HG03045 (cell line): ENCODE results near the gene EMC10.
A peak's percentile ranks its signal among the peaks of the same experiment; 100 is the strongest.

Experiments
- ATAC-seq: cut with Tn5 transposase; IDR thresholded peaks from one replicate; pipeline ENCODE4 v1.9.1; 2021; ENCODE audit warnings: mild to moderate bottlenecking, moderate library complexity; ENCODE audit not compliant: unreplicated experiment

EMC10 gene

DNA sequence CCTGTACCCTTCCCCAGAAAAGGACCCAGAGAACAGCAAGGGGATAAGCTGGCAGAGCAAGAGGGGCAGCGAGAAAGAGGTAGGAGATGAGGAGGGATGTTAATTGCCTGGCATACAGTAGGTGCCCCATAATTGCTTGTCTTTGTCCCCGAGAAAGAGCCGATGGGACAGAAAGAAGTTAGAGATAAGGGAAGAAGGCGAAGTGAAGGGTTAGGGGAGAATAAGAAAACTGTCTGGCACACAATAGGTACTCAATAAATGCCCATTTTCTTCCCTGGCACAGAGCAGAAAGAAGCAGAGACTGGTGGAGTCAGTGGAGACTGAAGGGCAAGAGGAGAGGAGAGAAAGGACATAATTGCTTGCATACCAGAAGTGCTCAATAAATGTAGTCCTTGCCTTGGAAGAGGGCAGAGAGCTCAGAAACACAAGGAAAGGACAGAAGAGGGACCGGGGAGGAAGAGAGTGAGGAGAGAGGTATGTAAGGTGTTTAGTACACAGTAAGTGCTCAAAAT, 18.8 kb downstream of the EMC10 start:
- ATAC-seq, result no peak

DNA sequence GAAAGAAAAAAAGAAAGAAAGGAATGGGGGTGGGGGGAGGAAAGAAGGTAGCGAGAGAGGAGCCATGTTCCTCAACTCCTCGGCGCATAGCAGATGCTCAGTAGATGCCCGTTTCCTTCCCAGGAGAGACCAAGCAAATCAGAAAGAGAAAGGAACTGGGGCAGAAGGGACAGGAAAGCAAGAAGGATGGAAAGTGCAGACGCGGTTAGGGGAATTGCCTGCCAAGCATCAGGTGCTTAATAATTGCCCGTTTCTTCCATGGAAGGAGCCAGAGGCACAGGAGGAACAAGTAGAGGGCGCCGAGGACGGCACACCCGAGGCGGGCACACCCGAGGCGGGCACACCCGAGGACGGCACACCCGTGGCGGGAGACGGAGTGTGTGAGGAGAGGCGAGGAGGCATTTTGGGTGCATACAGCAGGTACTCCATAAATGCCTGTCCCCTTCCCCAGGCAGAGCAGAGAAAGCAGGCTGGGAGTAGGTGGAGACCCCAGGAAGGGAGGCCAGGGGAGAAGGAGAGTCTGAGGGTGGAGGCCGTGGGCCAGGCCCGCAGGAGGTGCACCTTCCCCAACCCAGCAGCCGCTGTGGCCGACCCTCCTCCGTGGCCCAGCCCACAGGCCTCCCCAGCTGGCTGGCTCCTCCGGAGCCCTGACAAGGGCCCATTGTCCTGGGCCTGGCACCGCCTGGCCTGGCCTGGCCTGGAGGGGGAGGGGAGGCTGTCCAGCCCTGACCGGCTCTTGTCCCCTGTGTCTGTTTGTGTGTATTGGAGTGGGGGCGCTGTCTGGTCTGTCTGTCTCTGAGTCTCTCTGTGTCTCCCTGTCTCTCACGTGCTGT, 20.1 kb downstream of the EMC10 start:
- no peak for ATAC-seq

DNA sequence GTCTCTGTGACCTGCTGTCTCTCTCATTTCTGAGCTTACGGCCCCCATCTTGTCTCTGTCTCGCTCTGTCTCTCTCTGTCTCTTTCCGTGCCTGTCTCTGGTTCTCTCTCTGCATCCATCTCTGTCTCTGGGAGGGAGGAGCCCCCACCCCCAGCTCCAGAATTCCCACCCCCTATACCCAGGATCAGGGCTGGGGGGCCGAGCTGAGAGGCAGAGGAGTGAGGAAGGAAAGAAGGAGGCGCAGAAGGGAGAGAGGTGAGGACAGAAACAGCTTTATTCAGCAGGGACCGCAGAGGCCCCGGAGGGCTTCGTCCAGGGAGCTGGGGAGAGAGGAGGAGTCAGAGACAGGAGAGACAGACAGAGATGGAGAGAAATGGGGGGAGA, 20.7 kb downstream of the EMC10 start:
- no peak for ATAC-seq

DNA sequence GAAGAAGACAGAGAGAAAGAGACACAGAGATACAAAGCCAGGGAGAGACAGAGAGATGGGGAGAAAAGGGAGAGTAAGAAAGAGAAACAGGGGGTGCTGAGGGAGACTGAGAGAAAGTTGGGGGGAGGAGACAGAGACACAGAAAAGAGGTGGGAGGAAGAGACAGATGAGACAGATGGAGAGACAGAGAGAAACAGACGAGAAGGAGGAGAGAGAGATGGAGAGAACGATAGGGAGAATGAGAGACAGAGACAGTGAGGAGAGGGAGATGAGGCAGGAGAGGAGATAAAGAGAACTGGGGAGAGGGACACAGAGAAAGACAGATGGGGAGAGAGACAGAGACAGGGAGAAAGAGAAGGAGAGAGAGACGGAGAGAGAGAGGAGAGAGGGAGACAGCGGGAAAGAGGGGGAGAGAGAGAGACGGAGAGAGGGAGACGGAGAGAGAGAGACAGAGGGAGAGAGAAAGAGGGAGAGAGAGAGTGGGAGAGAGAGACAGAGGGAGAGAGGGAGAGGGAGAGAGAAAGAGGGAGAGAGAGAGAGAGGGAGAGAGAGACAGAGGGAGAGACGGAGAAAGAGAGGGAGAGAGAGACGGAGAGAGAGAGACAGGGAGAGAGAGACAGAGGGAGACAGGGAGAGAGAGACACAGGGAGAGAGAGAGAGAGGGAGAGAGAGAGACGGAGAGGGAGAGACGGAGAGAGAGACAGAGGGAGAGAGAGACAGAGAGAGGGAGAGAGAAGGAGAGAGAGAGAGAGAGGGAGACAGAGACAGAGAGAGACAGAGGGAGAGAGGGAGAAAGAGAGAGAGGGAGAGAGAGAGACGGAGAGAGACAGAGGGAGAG, 22.1 kb downstream of the EMC10 start:
- ATAC-seq, result no peak

DNA sequence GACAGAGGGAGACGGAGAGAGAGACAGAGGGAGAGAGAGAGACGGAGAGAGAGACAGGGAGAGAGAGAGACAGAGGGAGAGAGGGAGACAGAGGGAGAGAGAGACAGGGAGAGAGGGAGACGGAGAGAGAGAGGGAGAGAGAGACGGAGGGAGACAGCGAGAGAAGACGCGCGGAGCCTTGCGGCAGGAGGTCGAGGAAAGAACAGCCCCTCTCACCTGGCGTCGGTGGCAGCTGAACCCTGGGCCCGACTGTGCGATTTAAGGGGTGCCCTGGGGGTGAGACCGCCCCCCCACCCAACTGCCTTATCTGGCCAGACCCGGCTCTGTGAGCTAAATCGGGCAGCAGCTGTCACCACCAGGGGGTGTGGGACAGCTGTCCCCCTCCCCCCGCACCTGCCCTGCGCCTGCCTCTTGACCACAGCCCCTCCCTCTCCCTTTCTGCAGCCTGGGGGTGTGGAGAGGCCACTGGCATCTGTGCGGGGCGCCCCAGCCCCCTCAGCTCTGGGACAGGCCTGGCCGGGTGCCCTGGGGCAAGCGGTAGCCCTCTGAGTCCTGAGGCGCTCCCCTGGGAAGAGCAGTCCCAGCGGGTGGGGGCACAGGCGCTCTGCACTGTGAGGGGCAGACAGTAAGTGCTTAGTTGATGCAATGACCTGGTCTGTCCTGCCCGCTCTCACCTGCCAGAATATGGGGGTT, 23.9 kb downstream of the EMC10 start:
- ATAC-seq, result no peak

DNA sequence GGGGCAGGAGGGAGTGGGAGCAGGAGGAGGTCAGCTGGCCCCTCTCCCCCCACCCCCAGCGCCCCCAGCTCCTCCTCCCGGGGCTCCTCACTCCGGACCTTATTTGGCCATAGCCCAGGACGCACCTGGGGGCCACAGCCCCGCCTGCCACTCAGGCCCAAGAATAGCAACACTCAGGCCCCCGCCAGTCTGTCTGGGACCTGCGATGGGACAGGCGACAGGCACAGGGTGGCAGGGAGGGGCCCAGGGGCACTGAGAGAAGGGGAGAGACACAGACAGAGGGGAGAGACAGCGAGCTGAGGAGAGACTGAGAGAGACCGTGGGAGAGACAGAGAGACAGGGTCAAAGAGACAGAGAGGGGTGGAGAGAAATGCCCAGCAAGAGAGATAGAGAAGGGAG, 24.4 kb downstream of the EMC10 start:
- no peak for ATAC-seq

DNA sequence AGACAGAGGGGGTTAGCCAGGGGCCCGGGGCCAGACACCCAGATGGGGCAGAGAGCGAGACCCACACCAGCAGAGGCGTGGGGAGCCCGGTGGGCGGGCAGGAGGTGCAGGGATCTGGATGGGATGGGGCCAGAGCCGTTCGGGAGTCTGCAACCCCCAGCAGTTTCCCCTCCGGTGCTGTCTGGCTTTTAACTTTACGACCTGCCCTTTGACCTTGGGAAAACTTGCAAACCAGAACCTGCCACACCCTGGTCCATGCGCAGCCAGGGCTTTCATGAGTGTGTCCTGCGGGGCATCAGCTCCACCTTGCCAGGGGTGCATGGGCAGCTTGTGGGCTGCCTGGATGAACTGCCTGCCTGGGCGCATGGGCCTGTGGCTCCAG, 24.9 kb downstream of the EMC10 start:
- no peak for ATAC-seq

DNA sequence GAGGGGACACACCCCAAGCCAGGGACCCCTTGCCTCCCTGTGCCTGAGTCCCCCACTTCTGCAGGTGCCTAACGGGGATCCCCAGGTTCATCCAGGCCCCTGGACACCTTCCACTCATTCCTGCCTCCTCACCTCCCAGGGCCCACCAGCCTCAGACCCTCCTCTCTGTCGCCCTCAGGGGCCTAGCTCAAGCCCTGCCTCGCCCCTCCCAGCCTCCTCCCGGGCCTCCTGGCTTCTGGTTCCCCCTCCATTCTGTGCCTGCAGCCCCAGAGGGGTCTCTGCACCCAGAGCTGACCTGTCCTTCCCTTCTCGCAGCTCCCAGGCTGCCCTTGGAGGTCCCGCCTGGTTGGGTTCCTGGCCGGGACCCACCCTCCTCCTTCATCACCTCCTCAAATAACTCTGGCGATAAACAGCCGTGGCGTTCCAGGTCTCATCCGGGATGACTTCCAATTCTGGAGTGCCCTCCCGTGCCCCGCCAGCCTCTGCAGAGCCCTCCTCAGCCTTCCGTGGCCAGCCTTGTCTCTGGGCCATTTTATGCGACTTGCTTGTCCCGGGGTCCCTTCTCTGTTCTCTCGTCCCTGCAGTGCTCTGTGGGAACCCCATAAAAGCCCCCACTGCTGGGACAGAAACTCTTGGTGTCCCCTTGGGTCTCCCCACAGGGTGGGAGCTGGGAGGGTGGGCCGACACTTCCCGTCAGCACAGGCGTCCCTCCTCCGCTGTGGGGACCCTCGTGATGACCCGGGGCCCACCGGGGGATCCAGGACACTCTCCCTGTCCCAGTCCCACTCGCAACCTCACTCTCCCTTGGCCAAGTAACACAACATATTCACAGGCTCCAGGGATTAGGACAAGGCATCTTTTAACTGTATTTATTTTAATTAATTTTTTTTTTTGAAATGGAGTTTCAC, 25.5 kb downstream of the EMC10 start:
- no peak for ATAC-seq

DNA sequence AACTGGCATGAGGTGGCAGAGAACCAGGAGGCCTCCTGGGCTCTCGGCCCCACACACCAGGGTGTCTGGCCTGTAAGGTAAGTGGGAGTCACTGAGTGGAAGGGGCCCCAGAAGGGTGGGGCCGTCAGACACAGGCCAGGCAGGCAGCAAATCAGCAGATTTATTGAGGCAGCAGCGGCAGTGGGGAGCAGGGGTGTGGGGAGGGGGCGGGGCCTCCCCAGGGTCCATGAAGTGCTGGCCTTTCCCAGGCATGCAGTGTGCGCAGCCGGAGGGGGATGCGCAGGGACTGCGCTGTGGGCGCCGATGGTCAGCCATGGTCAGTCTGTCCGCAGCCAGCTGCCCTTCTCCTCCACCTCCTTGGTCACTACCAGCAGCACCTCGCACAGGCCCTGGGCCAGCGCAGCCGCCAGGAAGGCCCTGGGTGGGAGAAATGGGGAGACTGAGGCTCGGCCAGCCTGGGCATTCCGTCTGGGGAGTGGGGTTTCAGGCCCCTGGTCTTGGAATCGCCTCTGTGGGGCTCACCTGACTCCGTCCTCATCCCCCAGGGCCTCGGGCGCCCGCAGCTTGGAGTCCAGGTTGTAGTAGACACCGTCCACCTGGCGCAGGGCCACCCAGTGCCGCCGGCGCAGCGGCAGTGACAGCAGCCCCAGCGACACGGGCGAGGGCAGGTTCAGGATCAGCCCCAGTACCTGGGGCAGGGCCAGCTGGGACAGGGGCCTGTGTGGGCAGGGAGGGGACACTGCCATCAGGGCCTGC, 29.7 kb downstream of the EMC10 start:
- ATAC-seq, result no peak

DNA sequence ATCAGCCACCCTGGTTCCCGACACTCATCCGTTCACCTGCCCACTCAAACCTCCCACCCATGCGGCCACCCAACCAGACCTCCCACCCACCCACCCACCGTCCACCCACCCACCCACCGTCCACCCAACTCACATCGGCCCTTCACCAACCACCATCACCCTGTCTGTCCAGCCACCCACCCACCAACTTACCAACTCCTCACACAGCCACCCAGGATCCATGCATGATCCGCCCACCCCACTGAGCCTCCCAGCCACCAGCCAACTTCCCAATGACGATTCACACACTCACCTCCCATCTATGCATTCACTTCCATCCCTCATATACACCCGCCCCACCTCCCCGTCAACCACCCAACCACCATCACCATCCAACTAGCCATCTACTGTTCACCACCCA, 30.4 kb downstream of the EMC10 start:
- ATAC-seq, result no peak

DNA sequence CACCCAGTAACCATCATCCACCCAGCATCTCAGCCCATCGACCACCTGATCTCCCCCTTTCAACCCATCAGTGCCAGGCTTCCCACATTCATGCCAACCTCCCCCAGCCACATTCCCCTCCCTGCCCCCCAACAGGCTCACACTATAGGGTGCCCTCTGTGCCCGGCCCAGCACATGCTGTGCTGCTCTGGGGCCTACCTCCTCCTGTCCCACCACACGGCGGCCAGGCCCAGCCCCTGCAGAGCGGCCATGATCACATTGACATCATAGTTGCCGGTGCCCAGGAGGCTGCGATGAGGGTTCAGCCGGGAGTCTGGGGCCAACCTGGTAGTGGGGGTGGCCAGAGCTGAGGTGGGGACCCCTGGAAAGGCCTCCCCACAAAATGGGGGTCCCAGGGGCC, 31.1 kb downstream of the EMC10 start:
- no peak for ATAC-seq

DNA sequence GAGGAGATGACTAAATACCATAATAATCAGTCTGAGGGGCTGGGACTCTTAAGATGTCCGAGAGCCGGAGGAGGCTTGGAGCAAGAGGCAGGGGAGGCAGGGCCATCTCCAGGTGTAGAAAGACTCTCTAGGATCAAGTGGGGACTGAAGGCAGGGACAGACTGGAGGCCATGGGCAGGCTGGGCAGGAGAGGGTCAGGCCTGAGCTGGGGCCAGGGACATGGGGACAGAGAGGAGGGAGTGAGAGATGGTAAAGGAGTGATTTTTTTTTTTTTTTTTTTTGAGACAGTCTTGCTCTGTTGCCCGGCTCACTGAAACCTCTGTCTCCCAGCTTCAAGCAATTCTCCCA, 32.5 kb downstream of the EMC10 start:
- ATAC-seq, result no peak

DNA sequence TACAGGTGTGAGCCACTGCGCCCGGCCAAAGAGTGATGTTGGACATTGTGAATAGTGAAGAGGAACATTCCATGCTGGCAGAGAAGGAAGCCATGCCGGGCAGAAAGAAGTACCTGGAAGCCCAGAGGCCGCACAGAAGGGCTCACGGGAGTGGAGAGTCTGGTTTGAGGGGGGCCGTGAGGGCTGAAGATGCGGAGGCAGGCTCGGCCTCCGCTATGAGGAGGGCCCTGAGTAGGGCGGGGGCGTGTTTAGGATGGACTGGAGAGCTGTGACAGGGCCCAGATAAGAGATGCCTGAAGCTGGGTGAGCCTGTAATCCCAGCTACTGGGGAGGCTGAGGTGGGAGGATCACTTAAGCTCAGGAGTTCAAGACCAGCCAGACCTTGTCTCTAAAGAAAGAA, 33.1 kb downstream of the EMC10 start:
- no peak for ATAC-seq

DNA sequence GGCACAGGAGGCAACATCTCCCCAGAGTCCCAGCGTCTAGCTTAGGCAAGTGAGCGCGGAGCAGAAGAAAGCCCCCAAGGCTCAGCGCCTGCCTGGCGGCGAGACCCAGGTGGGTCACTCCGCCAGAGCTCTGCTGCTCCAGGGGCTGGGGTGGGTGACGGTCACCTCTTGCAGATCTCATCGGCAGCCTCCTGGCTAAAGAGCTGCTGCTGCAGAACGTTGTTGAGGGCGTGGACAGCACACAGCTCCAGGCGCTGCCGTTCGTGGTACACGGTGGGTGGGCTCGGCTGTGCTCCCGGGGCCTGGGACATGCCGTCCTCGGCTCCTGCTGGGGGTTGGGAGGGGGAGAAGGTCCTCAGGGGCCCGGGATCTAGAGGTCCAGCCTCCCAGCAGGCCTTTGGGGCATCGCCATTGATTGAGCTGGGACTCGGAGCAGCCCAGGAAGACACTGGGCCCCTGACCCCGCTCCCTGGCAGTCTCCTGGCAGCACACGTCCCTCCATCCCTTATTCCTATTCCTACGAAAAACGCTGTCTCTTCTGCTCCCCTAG, 33.9 kb downstream of the EMC10 start:
- no peak for ATAC-seq

DNA sequence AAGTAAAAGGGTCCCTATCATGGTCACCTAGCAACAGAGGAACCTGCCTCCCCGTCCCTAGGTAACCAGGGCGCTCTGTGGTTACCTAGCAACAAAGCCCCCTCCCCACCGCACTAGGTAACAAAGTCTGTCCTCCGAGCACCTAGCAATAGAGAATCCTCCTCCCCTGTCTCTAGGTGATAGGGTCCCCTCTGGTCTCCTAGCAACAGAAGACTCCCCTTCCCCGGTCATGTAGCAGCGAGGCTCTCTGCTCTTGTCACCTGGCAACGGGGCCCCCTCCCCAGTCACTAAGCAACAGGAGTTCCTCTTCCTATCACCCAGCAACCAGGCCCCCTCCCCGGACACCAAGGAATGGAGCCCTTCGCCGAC, 34.4 kb downstream of the EMC10 start:
- ATAC-seq, result no peak

DNA sequence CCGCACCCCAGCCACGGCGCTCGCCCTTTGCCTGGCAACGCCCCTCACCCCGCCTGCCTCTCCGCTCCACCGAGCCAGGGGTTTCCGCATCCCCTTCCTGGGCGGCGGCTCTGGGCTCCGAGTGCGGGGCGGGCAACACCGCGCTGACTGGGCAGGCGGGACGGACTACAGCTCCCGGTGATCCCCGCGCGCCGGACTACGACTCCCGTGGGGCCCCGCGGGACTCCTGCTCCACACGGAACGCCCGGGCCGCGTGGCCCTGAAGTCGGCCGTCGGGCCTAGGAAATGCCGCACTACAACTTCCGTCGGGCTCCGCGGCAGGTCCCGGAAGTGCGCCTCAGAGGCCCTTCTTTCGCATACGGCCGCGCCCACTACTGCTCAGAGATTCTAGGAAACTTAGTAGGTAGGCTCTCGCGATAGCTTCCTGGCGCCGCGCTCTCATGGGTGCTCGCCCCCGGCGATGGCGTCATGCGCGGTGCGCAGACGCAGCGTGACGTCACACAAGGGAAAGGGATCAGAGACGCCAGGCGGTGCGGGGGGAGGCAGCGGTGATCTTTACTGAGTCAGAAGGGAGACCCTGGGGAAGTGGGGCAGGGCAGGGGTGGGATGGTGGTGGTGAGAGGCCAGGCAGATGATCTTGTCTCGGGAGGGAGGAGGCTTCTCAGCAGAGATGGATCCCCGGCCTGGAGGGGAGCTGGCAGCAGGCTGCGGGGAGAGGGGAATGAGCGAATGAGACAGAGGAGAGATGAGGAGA, 34.9 kb downstream of the EMC10 start, which contains the start of gene JOSD2:
JOSD2 (minus strand) TSS at position 123 of the 754 bp plus-strand sequence. CDS start 760 bp downstream, outside the sequence.
- peak; percentile 82 for ATAC-seq

DNA sequence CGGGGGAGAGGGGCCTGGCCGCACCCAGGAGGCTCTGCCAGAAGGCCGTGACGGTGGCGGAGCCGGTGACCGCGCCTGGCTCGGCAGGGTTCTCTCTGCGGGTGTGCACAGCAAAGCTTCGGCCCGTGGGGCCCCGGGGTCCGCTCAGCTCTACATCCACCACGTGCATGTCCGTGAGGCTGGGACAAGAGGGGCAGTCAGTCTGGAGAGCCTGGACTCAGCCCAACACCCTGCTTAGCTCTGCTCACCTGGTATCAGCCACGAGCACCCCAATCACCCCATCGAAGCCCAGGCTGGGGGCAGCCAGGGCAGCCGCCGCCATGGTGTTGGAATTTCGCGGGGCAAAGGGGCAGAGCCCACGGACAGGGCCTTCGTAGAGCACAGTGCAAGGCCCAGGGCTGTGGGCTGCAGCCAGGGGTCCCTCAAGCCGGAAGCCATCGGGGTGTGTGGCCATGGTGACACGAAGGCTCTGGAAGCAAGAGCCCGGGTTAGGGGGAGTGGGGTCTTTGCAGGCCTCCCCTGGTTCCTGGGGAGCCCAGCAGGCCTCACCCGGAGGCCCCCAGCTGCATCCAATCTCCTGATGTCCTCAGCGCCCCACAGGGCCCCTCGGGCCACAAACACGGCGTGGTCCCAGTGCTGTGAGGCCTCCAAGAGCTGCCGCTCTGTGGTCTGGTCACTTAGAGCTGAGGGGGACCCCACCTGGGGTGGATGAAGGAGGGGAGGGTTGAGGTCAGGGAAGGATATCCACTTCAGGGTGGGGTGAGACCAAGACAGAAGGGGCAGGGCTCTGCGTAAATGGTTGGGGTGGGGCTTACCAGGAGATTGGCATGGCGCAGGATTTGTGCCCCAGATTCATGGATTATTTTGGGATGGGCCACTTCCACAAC, 36.0 kb downstream of the EMC10 start:
- ATAC-seq, result no peak
